IMR-90 (cell line): ENCODE measurements around the gene ALDH1A1. TPM values are rescaled to one million over a fixed set of nuclear protein-coding genes. Genes with fewer than 3 reads are reported as not detected.

Source experiments
- ATAC-seq: fragments of 200-7000 bp; cut with Tn5 transposase; 2 replicates; pipeline ENCODE4 v1.9.1; 2020; ENCODE audit warnings: low read depth, mild to moderate bottlenecking, moderate library complexity
- BruUV-seq: library from RNA; stranded (reverse); fragments of 400-500 nt; replicated peaks from 2 replicates; lab custom pipeline; 2021; lab: Mats Ljungman, UMichigan
- CTCF ChIA-PET: fragments of 300-600 bp; formaldehyde crosslinking; extraction: SDS; loops from one replicate; lab custom pipeline; 2021; ENCODE audit warnings: antibody characterized with exemption; lab: Yijun Ruan, JAX
- POLR2A ChIA-PET: fragments of 300-600 bp; sonication (Branson Sonifier 250); formaldehyde crosslinking; loops from one replicate; lab custom pipeline; 2022; ENCODE audit warnings: antibody characterized with exemption; ENCODE audit not compliant: unreplicated experiment; lab: Charles Lee
- DNase-seq: peaks from one replicate; pipeline ENCODE4 v3.0.0; 2013
- H2AFZ ChIP-seq: replicated peaks from 2 replicates; pipeline ENCODE3; 2013; ENCODE audit warnings: low read length, mild to moderate bottlenecking; ENCODE audit not compliant: poor library complexity
- H2AK5ac ChIP-seq: 2 replicates; pipeline ENCODE4 v1.6.1; 2013; ENCODE audit warnings: low read depth, low read length, inconsistent platforms
- H2AK9ac ChIP-seq: replicated peaks from 2 replicates; pipeline ENCODE3; 2013; ENCODE audit warnings: mild to moderate bottlenecking, low read depth, low read length, moderate library complexity; ENCODE audit not compliant: poor library complexity
- H2BK120ac ChIP-seq: 2 replicates; pipeline ENCODE4 v1.6.1; 2013; ENCODE audit warnings: low read depth, low read length, inconsistent platforms
- H2BK15ac ChIP-seq: 3 replicates; pipeline ENCODE4 v1.6.1; 2013; ENCODE audit warnings: low read depth, low read length, inconsistent platforms
- H2BK20ac ChIP-seq: 2 replicates; pipeline ENCODE4 v1.6.1; 2013; ENCODE audit warnings: low read depth, mild to moderate bottlenecking, inconsistent platforms, low read length, moderate library complexity
- H2BK5ac ChIP-seq: 2 replicates; pipeline ENCODE4 v1.6.1; 2013; ENCODE audit warnings: mild to moderate bottlenecking, low read depth, low read length, inconsistent platforms; ENCODE audit not compliant: poor library complexity, severe bottlenecking
- H3K14ac ChIP-seq: replicated peaks from 2 replicates; pipeline ENCODE4 v1.6.1; 2013; ENCODE audit warnings: low read depth, low read length, inconsistent platforms
- H3K18ac ChIP-seq: 2 replicates; pipeline ENCODE4 v1.6.1; 2013; ENCODE audit warnings: low read depth, low read length, control low read depth
- H3K23ac ChIP-seq: 2 replicates; pipeline ENCODE4 v1.6.1; 2013; ENCODE audit warnings: low read depth, low read length, inconsistent platforms
- H3K27ac ChIP-seq: 2 replicates; pipeline ENCODE4 v1.5.1; 2013; ENCODE audit warnings: mild to moderate bottlenecking, control low read depth, low read length; ENCODE audit not compliant: insufficient read depth
- H3K27me3 ChIP-seq: 2 replicates; pipeline ENCODE4 v1.6.1; 2013; ENCODE audit warnings: low read length; ENCODE audit not compliant: control insufficient read depth, insufficient read depth
- H3K36me3 ChIP-seq: 2 replicates; pipeline ENCODE4 v1.6.1; 2013; ENCODE audit warnings: low read length, mixed read lengths; ENCODE audit not compliant: control insufficient read depth, insufficient read depth
- H3K4ac ChIP-seq: 2 replicates; pipeline ENCODE4 v1.6.1; 2013; ENCODE audit warnings: low read depth, low read length, inconsistent platforms
- H3K4me1 ChIP-seq: 2 replicates; pipeline ENCODE4 v1.6.1; 2013; ENCODE audit warnings: low read length, mixed read lengths; ENCODE audit not compliant: control insufficient read depth, insufficient read depth
- H3K4me2 ChIP-seq: 2 replicates; pipeline ENCODE4 v1.6.1; 2013; ENCODE audit warnings: low read depth, mild to moderate bottlenecking, control low read depth, low read length, moderate library complexity
- H3K4me3 ChIP-seq: 2 replicates; pipeline ENCODE4 v1.5.1; 2013; ENCODE audit warnings: low read depth, mild to moderate bottlenecking, control low read depth, low read length, moderate library complexity; ENCODE audit not compliant: insufficient read depth
- H3K56ac ChIP-seq: 2 replicates; pipeline ENCODE4 v1.6.1; 2013; ENCODE audit warnings: low read length, inconsistent platforms; ENCODE audit not compliant: insufficient read depth; ENCODE audit errors: extremely low read depth
- H3K79me1 ChIP-seq, 2 experiments: 2 replicates each; pipeline ENCODE4 v1.6.1; 2013; ENCODE audit warnings: low read length in 2 of 2, inconsistent platforms in 1 of 2, low read depth in 1 of 2
- H3K9ac ChIP-seq: 2 replicates; pipeline ENCODE4 v1.6.1; 2013; ENCODE audit warnings: low read depth, low read length, control low read depth
- H3K9me1 ChIP-seq: 2 replicates; pipeline ENCODE4 v1.6.1; 2013; ENCODE audit warnings: low read length, inconsistent platforms; ENCODE audit not compliant: insufficient read depth
- H3K9me3 ChIP-seq: 2 replicates; pipeline ENCODE4 v1.6.1; 2013; ENCODE audit warnings: low read length; ENCODE audit not compliant: control insufficient read depth, insufficient read depth
- H4K20me1 ChIP-seq: 2 replicates; pipeline ENCODE4 v1.6.1; 2013; ENCODE audit warnings: low read length, inconsistent platforms; ENCODE audit not compliant: insufficient read depth
- H4K5ac ChIP-seq: 2 replicates; pipeline ENCODE4 v1.6.1; 2013; ENCODE audit warnings: mild to moderate bottlenecking, low read depth, low read length, control low read depth
- H4K8ac ChIP-seq, 2 experiments: 2 replicates each; pipeline ENCODE4 v1.6.1; 2013; ENCODE audit warnings: low read depth in 2 of 2, low read length in 2 of 2, control low read depth in 1 of 2, inconsistent platforms in 1 of 2
- H4K91ac ChIP-seq: 2 replicates; pipeline ENCODE4 v1.6.1; 2013; ENCODE audit warnings: low read depth, low read length, inconsistent platforms; ENCODE audit not compliant: insufficient read depth
- BHLHE40 ChIP-seq: fragments of 150-350 bp; IDR thresholded peaks from 2 replicates; pipeline ENCODE4 v1.6.1; 2016; ENCODE audit warnings: mild to moderate bottlenecking, low read depth, low read length
- CEBPB ChIP-seq: IDR thresholded peaks from 2 replicates; pipeline ENCODE4 v1.6.1; 2012; ENCODE audit warnings: low read depth, low read length, improper control_type of control experiment
- NFE2L2 ChIP-seq: fragments of 150-350 bp; IDR thresholded peaks from 2 replicates; pipeline ENCODE4 v1.6.1; 2016; ENCODE audit warnings: low read depth, mild to moderate bottlenecking, low read length
- RAD21 ChIP-seq: IDR thresholded peaks from 2 replicates; pipeline ENCODE4 v1.6.1; 2012; ENCODE audit warnings: low read length, improper control_type of control experiment
- dilution Hi-C: fragments of 300-500 bp; cut with HindIII; formaldehyde crosslinking; loops from one replicate; pipeline ENCODE4 v1.14.3; 2018; ENCODE audit warnings: low sequenced_read_pairs; ENCODE audit not compliant: unreplicated experiment
- in situ Hi-C: fragments of 300-500 bp; cut with MboI; formaldehyde crosslinking; loops from 3 replicates; pipeline ENCODE4 v1.14.3; 2019; ENCODE audit warnings: low sequenced_read_pairs, inconsistent platforms, mixed read lengths
- intact Hi-C: fragments of 100-400 bp; cut with micrococcal nuclease; formaldehyde crosslinking; loops from 2 replicates; pipeline ENCODE4 v1.10.0; 2022
- polyA plus RNA-seq, 3 experiments: library from polyadenylated mRNA; depleted of rRNA; stranded (reverse); fragments of >200 nt; gene quantifications; 2 replicates each; pipeline ENCODE4 v1.2.3, GENCODE V29; 2012; ENCODE audit warnings: low replicate concordance in 1 of 3
- total RNA-seq: library from RNA; depleted of rRNA; stranded (reverse); fragments of >200 nt; gene quantifications from 2 replicates; pipeline ENCODE4 v1.2.3, GENCODE V29; 2012

ALDH1A1 gene
- total and polyA plus RNA-seq, 2 of the 4 experiments (the other 2 are of a cell fraction) = not detected

- BruUV-seq = no TSS peak
- in situ Hi-C loops = no loop called here
- H2BK20ac ChIP-seq = no peak overlapping the region
Measured at GRCh38 chr9:72996684-72997314, 43.9 kb upstream of the ALDH1A1 start.

More at GRCh38 chr9:72996684-72997314, 43.9 kb upstream of the ALDH1A1 start:
- Histone ChIP-seq H4K5ac (no peak overlapping the region), H3K9ac (no peak overlapping the region), H3K23ac (no peak overlapping the region), H3K56ac (no peak overlapping the region), H2BK120ac (no peak overlapping the region), H2AK9ac (no peak overlapping the region), H3K4ac (no peak overlapping the region), H3K4me1 (no peaks in the 10 kb centered on the region), H2BK15ac (no peak overlapping the region), H4K91ac (no peak overlapping the region), H2AFZ (no peak overlapping the region), H2AK5ac (no peak overlapping the region), H3K18ac (no peak overlapping the region), H3K27me3 (no peaks in the 10 kb centered on the region), H3K79me1 (no peaks in the 10 kb centered on the region), H3K4me2 (no peak overlapping the region), H4K8ac (no peak overlapping the region), H3K9me1 (no peaks in the 10 kb centered on the region), H3K36me3 (no peaks in the 10 kb centered on the region), H3K9me3 (no peaks in the 10 kb centered on the region), H3K27ac (no peak overlapping the region), H3K14ac (no peak overlapping the region), H2BK5ac (no peak overlapping the region), H4K20me1 (no peaks in the 10 kb centered on the region), H3K4me3 (no peak overlapping the region)
- TF ChIP-seq BHLHE40 (no peak), RAD21 (no peak), NFE2L2 (no peak), CEBPB (no peak)
- CTCF ChIA-PET = interaction anchor here (0.6 kb wide), 1 partner anchor 388 kb away, joined by 3 read pairs; no protein-coding TSS in a partner anchor
- intact Hi-C loops = loop anchor here (5.0 to 10.0 kb wide), 2 partner anchors 41 to 52 kb away; no protein-coding TSS in a partner anchor
- dilution Hi-C loops = no loop called here
- POLR2A ChIA-PET = no interaction called here
- DNase-seq = no peak
- no peak for ATAC-seq
